Measurements from ENCODE around the gene CDPF1.

GRCh38 chr22:46269564-46269963 is 19.5 kb upstream of the CDPF1 start:
- TF ChIP-seq CTCF (IDR thresholded peaks at IDR 0.05; ENCODE audit: poor library complexity, severe bottlenecking) (no peak), POLR2AphosphoS5 (IDR thresholded peaks at IDR 0.05) (no peak), SMC3 (conservative IDR thresholded peaks at IDR 0.05; ENCODE audit: poor library complexity) (no peak), MXI1 (conservative IDR thresholded peaks at IDR 0.05; ENCODE audit: poor library complexity, severe bottlenecking) (no peak), EZH2 (IDR thresholded peaks at IDR 0.05; ENCODE audit: borderline replicate concordance, insufficient read depth, low read length, poor library complexity, severe bottlenecking) (no peak)
